HG02938 (cell line): Measurements from ENCODE around the gene RHOD.

ENCODE experiments used
- ATAC-seq: cut with Tn5 transposase; IDR thresholded peaks from one replicate; pipeline ENCODE4 v1.9.1; 2021; ENCODE audit warnings: mild to moderate bottlenecking, moderate library complexity; ENCODE audit not compliant: unreplicated experiment

RHOD gene

DNA sequence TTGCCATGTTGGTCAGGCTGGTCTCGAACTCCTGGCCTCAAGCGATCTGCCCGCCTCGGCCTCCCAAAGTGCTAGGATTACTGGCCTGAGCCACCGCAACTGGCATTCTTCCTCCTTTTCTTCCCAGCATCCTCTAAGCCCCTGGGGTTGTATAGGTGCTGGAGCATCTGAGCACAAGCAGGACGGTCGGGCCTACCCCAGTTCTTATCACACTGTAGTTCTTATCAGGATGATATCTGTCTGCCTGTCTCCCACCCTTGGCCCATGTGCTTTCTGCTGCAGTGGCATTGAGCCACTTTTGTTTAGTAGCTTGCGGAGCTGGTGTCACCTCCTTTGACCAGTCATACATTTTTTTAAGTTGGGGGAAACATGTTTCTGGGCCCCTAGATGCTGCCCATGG, 1.9 kb downstream of the RHOD start:
- ATAC-seq = no peak

DNA sequence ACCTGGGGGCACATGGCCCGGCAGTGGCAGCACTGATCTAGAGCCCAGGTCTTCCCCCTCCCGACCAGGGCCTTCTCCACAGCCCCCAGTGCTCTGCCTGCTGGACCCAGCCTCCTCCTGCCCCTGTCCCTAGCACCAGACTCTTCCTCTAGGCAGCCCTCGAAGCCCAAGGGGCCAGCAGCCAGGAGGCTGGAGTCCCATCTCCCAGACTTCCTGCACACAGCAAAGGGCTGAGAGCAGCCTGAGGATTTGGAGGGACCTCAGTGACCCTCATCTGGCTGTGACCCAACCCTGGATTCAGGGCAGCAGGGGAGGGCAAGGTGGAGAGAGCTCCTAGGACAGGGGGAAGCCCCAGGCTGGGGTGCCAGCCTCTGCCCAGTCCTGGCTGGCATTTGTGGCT, 3.0 kb downstream of the RHOD start:
- ATAC-seq = no peak

DNA sequence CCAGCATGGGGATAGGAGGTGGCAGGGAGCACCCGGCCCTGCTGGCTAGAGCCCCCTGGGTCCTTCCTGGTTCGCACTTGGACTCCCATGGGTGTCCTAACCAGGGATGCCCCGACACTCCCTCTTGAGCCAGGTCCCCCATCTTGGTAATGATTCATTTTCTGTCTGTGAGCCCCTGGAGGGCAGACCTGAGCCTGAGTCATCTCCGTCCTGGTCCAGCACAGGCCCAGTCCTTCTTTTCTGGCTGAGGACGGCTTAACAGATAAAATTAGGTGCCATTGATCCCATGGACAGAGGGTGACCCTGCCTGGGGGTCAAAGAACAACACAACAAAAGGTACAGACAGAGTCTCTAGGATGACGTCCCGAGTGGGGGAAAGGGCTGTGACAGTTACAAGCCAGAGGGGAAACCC, 3.5 kb downstream of the RHOD start:
- no peak for ATAC-seq

DNA sequence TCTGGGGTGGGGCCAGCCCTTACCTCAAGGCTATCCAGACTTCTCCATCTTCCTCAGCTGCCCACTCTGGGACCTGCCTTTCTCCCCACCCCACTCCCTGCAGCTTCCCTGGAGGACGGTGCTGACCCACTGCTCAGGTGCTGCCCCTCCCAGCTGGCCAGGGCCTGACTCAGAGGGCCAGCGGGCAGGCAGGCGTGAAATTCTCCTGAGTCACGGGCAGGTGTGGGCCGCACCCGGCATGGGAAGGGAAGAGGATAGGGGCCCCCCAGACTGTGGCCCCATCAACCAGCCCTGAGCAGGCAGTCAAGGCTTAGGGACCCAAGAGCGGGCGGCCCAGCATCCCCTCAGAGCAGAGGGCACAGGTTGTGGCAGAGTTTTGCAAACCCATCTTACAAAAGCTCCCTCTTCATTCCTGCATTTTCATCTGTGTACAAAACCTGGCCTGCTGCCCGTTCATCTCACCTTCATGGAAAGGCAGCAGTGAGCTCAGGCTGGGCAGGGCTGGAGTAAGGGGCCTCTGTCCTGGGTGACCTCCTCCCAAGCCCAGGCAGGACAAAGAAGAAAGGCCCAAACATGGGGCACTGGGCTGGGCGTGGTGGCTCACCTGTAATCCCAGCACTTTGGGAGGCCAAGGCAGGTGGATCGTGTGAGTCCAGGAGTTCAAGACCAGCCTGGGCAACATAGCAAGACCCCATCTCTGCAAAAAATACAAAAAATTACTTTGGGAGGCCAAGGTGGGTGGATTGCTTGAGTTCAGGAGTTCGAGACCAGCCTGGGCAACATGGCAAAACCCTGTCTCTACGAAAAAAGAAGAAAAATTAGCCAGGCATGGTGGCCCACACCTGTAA, 6.1 kb downstream of the RHOD start:
- ATAC-seq = no peak

DNA sequence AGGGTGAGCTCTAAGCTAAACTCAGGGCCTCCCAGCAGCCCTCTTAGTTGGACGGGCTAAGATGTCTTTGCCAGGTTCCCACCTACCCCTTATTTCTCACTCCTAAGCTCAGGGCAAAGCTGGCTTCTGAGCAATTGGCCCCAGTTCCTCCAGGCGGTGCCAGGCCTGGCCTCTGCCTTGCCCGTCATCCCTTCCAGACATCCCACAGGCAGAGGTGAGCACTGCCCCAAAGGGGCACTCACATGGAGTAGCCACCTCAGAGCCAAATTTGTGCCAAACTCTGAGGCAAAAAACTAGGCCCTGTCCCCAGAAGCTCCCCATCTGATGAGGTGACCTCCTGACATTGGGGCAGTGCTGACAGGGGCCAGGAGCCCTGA, 9.7 kb downstream of the RHOD start:
- no peak for ATAC-seq

DNA sequence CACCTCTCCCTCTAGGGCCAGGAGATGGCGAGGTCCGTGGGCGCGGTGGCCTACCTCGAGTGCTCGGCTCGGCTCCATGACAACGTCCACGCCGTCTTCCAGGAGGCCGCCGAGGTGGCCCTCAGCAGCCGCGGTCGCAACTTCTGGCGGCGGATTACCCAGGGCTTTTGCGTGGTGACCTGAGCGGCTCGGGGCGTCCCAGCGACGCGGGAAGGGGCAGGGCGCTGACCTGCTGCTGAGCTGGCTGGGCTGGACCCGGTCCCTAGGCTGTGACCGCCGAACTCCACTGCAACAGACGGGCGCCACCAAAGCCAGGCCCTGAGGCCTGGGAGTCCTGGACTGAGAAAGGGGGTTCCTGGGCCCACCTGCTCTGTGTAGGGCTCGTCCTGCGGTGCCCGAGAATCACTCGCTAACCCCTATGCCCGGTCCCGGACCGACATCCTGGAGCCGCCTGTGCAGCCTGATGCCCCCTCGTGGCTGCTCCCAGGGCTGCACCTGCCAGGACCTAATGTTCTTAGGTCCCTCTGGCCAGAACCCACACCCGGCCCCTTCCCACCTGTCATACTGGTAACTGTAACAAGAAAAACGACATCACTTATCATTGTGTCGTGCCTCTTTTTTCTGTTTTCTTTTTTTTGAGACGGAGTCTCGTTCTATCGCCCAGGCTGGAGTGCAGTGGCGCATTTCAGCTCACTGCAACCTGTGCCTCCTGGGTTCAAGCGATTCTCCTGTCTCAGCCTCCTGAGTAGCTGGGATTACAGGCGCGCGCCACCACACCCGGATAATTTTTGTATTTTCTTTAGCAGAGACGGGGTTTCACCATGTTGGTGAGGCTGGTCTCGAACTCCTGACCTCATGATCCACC, 15.0 kb downstream of the RHOD start:
- ATAC-seq = no peak

DNA sequence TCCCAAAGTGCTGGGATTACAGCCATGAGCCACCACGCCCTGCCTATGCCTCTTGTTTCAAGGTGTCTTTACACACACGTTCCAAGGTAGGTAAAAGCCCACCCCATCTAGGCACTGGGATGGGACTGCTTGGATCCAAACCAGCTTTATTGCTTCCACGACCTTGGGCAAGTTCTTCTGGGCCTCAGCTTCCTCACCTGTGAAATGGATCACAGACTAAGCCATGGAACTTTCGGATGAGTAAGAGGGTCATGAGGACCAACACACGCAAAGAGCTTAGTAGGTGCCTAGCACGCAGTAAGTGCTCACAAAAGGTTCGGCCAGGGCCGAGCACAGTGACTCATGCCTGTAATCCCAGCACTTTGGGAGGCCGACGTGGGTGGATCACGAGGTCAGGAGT, 15.6 kb downstream of the RHOD start:
- no peak for ATAC-seq

DNA sequence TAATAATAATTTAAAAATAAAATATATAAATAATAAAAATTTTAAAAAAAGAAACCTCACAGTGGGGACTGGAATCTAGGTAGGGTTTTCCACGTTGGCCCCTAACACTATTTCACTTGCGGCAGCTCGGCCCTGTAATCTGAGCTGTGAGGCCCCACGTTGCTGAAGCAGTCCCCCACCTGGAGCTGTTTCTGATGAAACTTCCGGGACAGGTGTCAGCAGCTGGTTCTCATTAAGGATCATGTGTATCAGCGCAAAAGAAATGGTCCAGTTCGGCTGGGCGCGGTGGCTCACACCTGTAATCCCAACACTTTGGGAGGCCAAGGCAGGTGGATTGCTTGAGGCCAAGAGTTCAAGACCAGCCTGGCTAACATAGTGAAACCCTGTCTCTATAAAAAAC, 17.3 kb downstream of the RHOD start:
- no peak for ATAC-seq

DNA sequence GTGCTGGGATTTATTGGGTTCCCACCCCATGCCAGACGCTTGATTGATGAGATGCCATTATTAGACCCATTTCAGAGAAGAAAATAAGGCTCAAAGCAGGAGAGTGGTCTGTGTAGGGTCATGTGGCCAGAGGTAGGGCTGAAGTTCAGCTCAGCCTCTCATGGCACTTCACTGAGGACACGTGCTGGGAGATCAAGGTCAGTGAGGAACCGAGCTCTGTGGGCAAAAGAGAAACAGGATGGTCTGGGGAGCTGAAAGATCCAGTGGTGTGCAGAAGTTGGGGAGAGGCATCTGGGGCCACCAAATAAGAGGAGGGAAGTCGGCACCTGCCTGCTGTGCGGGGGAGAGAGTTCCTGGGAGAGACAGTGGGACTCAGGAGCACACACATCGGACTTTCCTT, 19.6 kb downstream of the RHOD start:
- ATAC-seq = no peak

DNA sequence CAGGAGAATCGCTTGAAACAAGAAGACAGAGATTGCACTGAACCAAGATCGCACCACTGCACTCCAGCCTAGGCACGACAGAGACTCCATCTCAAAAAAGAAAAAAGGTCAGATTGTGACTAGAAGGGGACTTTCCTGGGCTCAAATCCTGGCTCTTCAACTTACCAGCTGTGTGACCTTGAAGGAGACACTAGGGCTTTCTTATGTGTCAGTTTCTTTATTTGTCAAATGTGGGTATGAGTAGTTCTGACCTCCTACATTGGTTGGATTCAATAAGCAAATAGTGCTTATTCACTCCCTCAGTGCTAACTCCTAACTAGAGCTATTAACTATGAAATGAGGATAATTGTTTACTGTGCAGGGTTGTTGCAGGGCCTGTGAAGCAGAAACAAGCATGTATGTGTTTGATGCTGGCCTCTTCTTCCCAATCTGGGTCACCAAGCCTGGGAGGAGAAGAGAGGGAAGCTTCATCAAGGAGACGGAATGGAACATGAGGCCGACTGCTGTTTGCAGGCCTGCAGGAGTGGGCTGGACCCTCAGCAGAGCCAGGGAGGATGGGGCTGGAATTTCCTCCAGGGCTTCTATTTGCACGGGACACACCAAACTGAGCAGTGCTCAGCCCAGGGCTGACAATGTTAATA, 22.5 kb downstream of the RHOD start:
- ATAC-seq = no peak

DNA sequence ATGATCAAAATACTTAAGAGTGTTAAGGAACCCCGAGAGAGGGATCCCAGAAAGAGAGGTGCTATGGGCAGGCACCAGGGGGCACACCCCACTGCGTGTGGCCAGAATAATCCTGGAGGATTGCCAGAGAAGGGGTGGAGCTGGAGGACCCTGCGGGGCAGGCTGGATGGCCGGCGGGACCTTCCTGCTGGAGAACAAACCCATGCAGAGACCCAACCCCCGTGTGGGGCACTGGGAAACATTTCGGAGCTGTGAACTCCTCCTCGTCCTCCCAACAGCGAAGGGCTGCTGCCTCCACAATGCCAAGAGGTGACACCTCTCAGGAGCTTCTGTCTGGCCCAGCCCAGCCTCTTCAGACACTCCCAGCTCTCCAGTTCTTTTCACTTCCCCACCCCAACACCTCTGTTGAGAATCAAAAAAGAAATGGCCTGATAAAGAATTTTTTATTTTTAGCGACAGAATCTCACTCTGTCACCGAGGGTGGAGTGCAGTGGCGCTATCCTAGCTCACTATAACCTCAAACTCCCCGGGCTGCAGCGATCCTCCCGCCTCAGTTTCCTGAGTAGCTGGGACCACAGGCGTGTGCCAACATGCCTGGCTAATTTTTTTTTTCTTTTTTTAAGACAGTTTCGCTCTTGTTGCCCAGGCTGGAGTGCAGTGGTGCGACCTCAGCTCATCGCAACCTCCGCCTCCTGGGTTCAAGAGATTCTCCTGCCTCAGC, 25.6 kb downstream of the RHOD start:
- no peak for ATAC-seq

DNA sequence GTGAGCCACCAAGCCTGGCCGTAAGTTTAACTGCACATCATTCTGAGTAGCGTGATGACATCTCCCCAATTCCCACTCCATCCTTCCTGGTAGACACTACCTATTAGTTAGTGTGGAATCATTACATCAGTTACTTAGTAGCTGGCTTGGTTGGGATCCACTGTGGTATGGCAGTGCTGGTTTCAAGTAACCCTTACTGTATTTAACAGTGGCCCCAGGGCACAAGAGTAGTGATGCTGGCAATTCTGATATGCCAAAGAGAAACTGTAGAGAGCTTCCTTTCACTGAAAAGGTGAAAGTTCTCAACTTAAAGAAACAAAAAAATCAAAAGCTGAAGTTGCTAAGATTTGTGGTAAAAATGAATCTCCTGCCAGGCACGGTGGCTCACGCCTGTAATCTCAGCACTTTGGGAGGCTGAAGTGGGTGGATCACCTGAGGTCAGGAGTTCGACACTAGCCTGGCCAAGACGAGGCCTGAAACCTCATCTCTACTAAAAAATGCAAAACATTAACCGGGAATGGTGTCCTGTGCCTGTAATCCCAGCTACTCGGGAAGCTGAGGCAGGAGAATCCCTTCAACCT, 27.2 kb downstream of the RHOD start:
- no peak for ATAC-seq

DNA sequence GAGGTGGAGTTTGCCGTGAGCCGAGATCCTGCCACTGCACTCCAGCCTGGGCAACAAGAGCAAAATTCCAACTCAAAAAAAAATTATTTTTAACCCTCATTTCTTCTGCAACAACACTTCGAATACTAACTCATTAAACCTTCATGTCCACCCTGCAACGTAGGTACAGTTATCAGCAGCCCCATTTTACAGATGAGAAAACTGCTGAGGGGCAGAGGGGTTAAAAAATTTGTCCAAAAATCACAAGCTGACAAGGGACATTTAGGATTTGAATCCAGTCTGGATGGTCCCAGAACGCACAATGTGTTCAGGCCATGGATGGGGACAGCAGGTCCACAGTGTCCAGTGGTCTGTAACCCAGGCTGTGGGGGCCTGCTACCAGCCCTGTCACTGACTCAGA, 29.0 kb downstream of the RHOD start:
- no peak for ATAC-seq

DNA sequence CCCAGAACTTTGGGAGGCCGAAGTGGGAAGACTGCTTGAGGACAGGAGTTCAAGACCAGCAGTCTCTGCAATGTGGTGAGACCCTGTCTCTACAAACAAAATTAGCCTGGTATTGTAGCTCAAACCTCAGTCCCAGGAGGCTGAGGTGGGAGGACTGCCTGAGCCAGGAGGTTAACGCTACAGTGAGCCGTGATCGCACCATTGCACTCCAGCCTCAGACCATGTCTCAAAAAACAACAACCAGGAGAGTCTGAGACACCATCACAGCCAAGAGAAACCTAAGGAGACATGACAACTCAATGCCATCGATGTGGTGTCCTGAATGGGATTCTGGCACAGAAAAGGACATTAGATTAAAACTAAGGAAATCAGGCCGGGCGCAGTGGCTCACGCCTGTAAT, 34.1 kb downstream of the RHOD start:
- no peak for ATAC-seq

DNA sequence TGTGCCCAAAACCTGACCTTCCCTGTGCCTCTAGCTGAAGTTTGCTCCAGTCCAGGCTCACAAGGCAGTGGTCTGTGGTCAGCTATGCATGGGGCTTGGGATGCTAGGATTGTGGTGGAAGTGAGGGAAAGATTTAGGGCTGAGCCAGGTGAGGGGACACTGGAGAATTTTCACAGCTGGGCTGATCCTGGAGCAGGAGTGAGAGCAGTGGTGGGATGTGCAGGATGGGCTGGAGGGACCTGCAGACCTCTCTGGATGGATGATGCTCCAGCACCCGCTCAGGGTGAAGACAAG, 38.5 kb downstream of the RHOD start:
- no peak for ATAC-seq

DNA sequence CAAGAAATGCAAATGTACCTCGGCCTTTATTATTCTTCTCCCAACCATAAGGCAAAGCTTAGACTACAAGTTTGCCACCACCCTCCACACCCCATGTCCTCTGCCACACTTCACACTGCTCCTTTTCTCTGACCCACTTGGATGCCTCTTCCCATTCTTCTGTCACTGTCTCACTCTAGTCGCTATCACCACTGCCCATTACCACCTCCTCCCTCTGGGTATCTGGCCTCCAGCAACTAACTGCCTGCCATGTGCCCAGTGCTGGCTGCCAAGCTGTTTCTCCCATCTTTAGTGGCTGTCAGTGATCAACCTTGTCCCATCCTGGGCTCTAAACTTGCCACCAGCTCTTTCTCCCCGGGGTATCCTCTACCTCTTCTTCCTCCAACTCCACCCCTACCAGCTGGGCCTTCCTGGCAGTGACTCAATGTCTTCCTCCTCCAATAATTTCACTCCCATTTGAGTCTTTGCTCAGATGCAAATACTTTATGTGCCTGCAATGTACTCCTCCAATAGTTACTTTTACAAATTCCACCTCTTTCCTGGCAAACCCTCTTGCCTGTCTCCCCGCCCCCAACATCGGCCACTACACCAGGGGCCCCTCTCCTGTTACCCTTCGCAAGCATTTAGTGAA, 42.3 kb downstream of the RHOD start:
- ATAC-seq = no peak

DNA sequence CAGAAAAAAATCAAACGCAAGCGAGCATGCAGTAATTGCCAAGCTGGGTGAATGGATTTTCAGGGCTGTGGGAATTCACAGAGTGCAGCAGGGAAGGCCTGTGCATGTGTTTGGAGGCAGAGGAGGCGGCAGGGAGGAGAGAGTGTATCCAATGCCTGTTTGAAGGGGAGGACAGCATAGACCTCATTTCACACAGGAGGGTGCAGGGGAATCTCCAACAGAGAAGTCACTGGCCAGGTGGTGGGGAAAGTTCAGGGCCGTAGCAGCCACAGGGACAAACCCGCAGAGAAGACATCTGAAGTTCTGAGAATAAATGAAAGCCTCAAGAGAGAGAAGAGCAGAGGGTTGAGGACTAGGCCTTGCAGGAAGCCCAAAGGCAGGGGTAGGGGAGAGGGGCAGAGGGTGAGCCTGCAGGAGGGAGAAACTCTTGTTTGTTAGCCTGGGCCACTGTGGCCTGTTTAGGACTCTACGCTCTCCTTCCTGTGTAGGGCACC, 43.2 kb downstream of the RHOD start:
- no peak for ATAC-seq

DNA sequence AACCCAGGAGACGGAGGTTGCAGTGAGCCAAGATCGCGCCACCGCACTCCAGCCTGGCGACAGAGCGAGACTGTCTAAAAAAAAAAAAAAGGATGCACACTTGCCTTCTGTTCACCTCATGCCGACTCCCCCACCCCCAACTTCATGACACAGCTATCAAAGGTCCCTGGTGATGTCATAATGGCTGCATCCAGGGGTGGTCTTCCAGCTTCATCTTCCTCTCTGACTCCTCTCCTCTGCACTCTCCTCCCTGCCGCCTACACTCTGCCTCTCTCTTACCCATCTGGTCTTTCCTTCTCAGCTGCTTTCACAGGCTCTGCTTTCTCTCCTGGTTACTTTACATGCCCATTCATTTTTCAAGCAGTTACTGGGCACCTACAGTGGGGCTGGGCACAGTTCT, 46.0 kb downstream of the RHOD start:
- no peak for ATAC-seq

DNA sequence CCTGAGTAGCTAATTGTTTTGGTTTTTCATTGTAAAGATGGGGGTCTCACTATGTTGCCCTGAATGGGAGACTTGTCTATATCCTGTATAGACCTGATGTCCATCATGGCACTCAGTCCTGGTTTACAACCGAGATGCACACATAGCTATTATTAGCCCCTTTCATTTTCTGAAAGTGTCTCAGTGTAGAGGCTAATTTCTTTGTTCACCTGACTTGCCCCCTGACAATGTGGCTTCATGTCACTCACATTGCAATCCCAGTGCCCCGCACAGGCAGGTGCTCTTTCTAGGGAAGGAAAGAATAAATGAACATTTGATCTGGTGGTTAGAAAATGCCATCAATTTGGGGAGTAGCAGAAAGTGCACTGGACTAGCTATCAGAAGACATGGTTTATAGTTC, 49.3 kb downstream of the RHOD start:
- ATAC-seq = no peak

DNA sequence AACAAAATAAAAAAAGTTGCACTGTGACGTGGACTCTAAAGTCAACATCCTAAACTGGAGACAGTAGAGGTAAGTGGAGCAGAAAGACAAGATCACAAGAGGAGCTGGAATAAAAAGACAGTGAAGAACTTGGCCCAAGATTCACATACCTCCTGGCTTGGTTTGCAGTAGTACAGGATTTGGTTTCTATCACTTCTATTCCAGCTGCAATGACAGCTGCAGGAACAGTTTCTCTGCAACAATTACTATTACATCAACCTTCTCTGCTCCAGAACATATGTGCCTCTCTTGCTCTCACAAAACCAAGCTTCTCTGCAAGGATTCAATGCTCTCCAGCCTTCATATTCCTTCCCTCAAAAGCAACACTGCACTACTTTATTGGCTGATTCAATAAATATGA, 54.6 kb downstream of the RHOD start:
- ATAC-seq = no peak
